Measurements from ENCODE around the gene BAAT. TPM values are rescaled to one million over a fixed set of nuclear protein-coding genes. Genes with fewer than 3 reads are reported as not detected.

Gene BAAT
- total RNA-seq, 2 donors from 2014 or later, result not detected

- H3K4me1 Mint-ChIP-seq, result no peaks in the 10 kb centered on the region
- H3K9me3 ChIP-seq (ENCODE audit: control insufficient read depth, low read length), result peaks cover 9% of the 10 kb centered on the region
- no peak for DNase-seq
- H3K27me3 ChIP-seq (ENCODE audit: control insufficient read depth, insufficient read depth, low read length, poor library complexity, severe bottlenecking), result no peaks in the 10 kb centered on the region
- no peak overlapping the region for H3K27ac Mint-ChIP-seq
- TF ChIP-seq CTCF (conservative IDR thresholded peaks at IDR 0.05), result no peak
- H3K4me3 ChIP-seq (ENCODE audit: low read length), result no peak overlapping the region
- H3K36me3 Mint-ChIP-seq (ENCODE audit: low read depth), result peaks cover 3% of the 10 kb centered on the region
- H3K4me1 ChIP-seq (ENCODE audit: control insufficient read depth, insufficient read depth, low read length), result no peaks in the 10 kb centered on the region
- WGBS, 2 experiments (ENCODE audit: insufficient coverage in 1 of 2, insufficient read length in 1 of 2), result 74 to 88% methylated on average over 2 of the region's 2 CpGs
- H3K36me3 ChIP-seq (ENCODE audit: control insufficient read depth, insufficient read depth, low read length), result no peaks in the 10 kb centered on the region
- peaks cover 5% of the 10 kb centered on the region for H3K9me3 Mint-ChIP-seq
- H3K27ac ChIP-seq (ENCODE audit: low read depth, low read length), result no peak overlapping the region
- H3K27me3 Mint-ChIP-seq (ENCODE audit: insufficient read depth), result peaks cover 11% of the 10 kb centered on the region
- H3K4me3 Mint-ChIP-seq, result no peak overlapping the region
- no peak overlapping the region for H3K9ac ChIP-seq (ENCODE audit: extremely low read depth, low read length, poor library complexity, severe bottlenecking)
Measured at GRCh38 chr9:101419863-101420262, 35.1 kb upstream of the BAAT start.

DNA sequence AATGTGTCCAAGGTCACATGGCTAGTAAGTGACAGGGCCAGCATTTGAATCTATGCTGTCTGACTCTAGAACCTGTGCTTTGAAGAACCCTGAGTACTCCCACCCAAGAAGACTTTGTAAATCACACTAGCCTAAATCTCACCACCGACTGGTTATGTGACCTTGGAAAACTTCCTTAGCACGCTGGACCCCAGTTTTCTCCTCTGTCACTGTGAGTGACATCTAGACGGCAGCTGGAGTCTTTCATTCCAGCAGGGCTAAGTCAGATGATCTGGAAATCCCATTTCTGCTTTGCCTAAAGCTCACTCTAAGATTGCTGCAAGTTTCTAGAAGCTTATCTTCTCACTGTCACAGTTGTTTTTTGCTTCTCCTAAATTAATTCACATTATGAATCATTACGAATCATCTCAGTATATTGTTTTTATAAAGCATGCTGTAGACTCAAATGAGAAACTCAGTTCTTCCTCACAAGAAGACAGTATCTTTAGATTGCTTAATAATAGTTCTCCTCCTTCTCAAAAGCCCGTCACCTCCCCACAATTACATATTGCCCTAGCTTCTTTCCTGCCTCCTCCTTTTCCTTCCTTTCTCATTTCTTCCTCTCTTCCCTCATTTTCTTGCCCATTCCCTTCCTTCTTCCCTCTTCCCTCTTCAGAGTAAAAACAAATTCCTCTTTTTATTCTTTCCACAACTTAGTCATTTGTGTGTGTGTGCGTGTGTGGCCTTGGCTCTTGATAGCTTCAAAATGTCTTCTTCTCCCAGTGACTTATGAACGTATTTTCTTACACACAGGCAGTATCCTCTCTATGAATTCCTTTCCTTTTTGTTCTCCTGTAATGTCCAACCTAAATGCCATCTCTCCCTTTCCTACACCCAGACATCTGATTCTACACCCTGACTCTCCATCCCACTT is 34.0 kb upstream of the BAAT start:
- Histone ChIP-seq H3K4me1 (ENCODE audit: control insufficient read depth, insufficient read depth, low read length) (no peaks in the 10 kb centered on the region), H3K27ac (ENCODE audit: low read depth, low read length) (no peak overlapping the region), H3K27me3 (ENCODE audit: control insufficient read depth, insufficient read depth, low read length, poor library complexity, severe bottlenecking) (no peaks in the 10 kb centered on the region), H3K9ac (ENCODE audit: extremely low read depth, low read length, poor library complexity, severe bottlenecking) (no peak overlapping the region), H3K36me3 (ENCODE audit: control insufficient read depth, insufficient read depth, low read length) (no peaks in the 10 kb centered on the region), H3K4me3 (ENCODE audit: low read length) (no peak overlapping the region), H3K9me3 (ENCODE audit: control insufficient read depth, low read length) (peaks cover 9% of the 10 kb centered on the region)
- TF ChIP-seq CTCF (conservative IDR thresholded peaks at IDR 0.05), result no peak
- Mint-ChIP-seq H3K36me3 (ENCODE audit: low read depth) (peaks cover 3% of the 10 kb centered on the region), H3K27ac (no peak overlapping the region), H3K27me3 (ENCODE audit: insufficient read depth) (peaks cover 9% of the 10 kb centered on the region), H3K4me1 (no peaks in the 10 kb centered on the region), H3K4me3 (no peak overlapping the region), H3K9me3 (peaks cover 6% of the 10 kb centered on the region)
- DNase-seq, result no peak
- 89 to 94% methylated on average over 6 to 7 of the region's 7 CpGs for WGBS, 2 experiments (ENCODE audit: insufficient coverage in 1 of 2, insufficient read length in 1 of 2)

DNA sequence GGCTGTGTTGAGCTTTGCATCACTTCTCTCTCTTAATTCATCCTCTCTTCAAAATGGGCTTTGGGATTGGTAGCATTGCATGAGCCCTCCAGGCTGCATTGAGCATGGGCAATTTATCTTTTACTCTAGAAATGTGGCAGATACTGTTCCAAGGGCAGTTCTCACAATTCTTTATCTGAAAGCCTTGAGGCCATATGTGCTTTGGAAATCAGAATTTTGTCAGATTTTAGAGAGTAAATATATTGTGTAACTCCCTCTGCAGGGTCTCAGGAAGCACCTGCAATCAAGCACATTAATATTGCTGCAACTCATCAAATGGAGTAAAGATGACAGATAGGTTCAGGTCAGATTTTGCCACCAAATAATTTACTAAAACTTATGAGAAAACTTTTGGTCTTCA is 33.2 kb upstream of the BAAT start:
- TF ChIP-seq CTCF (conservative IDR thresholded peaks at IDR 0.05), result no peak
- no peaks in the 10 kb centered on the region for H3K4me1 ChIP-seq (ENCODE audit: control insufficient read depth, insufficient read depth, low read length)
- H3K27me3 ChIP-seq (ENCODE audit: control insufficient read depth, insufficient read depth, low read length, poor library complexity, severe bottlenecking), result no peaks in the 10 kb centered on the region
- H3K27me3 Mint-ChIP-seq (ENCODE audit: insufficient read depth), result peaks cover 9% of the 10 kb centered on the region
- H3K4me1 Mint-ChIP-seq, result no peaks in the 10 kb centered on the region
- H3K27ac Mint-ChIP-seq, result no peak overlapping the region
- no peak overlapping the region for H3K27ac ChIP-seq (ENCODE audit: low read depth, low read length)
- H3K9me3 Mint-ChIP-seq, result peaks cover 13% of the 10 kb centered on the region
- peaks cover 3% of the 10 kb centered on the region for H3K36me3 Mint-ChIP-seq (ENCODE audit: low read depth)
- peaks cover 11% of the 10 kb centered on the region for H3K9me3 ChIP-seq (ENCODE audit: control insufficient read depth, low read length)
- H3K4me3 Mint-ChIP-seq, result no peak overlapping the region
- no peaks in the 10 kb centered on the region for H3K36me3 ChIP-seq (ENCODE audit: control insufficient read depth, insufficient read depth, low read length)
- no peak overlapping the region for H3K9ac ChIP-seq (ENCODE audit: extremely low read depth, low read length, poor library complexity, severe bottlenecking)
- DNase-seq, result no peak
- no peak overlapping the region for H3K4me3 ChIP-seq (ENCODE audit: low read length)

Data from endodermal cell (in vitro differentiated cells).